Epithelial cell of esophagus (primary cell): ENCODE results near the gene SHISA4.
A peak's percentile ranks its signal among the peaks of the same experiment; 100 is the strongest.
"Not testable (repeated sequence)": the region's sequence is repeated elsewhere in the genome, so short reads cannot be mapped to it uniquely, and the experiment has no call there.

Source experiments
- DNase-seq: peaks from one replicate; pipeline ENCODE4 v3.0.0; 2010; ENCODE audit warnings: low read depth
- H3K4me3 ChIP-seq: 2 replicates; pipeline ENCODE4 v1.5.1; 2011; ENCODE audit warnings: mild to moderate bottlenecking, low read length, control low read depth
- TF ChIP-seq, protein P1 (sequence below): IDR thresholded peaks from 2 replicates; pipeline ENCODE4 v1.5.1; 2011; ENCODE audit warnings: low read depth, mild to moderate bottlenecking, low read length, control low read depth, inconsistent platforms; ENCODE audit not compliant: insufficient read depth; ENCODE audit errors: missing control alignments

Gene SHISA4

DNA sequence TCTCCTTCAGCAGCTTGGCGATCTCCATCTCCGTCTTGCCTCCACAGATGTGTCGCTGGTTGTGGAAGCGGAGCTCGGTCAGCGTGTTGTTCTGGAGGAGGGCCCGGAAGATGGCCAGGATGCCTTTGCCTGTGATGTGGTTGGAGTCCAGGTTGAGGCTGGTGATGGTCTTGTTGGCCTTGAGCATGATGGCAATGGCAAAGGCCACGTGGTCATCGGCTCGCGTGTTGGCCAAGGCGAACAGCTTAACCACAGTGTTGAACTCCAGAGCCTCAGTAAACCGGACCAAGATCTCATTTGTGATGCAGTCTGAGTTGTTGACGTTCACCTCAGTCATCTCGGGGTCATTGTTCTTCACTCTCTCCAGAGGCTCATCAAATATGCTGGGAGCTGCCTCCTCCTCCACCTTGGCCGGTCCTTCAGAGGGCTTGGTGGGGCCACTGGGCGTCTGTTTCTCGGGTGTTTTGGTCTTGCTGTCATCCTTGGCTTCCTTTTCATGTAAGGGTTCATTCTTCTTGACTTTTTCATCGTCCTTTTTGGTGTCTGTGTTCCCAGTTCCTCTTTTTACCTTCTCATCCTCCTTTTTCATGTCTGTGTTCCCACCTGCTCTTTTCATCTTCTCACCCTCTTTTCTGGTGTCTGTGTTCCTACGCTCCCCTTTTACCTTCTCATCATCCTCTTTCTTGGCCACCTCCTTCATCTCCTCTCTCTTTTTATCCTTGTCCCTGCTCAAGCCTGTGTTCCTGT is 11.2 kb downstream of the SHISA4 start:
- DNase-seq = no peak
- TF ChIP-seq, protein P1, sequence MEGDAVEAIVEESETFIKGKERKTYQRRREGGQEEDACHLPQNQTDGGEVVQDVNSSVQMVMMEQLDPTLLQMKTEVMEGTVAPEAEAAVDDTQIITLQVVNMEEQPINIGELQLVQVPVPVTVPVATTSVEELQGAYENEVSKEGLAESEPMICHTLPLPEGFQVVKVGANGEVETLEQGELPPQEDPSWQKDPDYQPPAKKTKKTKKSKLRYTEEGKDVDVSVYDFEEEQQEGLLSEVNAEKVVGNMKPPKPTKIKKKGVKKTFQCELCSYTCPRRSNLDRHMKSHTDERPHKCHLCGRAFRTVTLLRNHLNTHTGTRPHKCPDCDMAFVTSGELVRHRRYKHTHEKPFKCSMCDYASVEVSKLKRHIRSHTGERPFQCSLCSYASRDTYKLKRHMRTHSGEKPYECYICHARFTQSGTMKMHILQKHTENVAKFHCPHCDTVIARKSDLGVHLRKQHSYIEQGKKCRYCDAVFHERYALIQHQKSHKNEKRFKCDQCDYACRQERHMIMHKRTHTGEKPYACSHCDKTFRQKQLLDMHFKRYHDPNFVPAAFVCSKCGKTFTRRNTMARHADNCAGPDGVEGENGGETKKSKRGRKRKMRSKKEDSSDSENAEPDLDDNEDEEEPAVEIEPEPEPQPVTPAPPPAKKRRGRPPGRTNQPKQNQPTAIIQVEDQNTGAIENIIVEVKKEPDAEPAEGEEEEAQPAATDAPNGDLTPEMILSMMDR = no peak
- H3K4me3 ChIP-seq = no peak overlapping the region

DNA sequence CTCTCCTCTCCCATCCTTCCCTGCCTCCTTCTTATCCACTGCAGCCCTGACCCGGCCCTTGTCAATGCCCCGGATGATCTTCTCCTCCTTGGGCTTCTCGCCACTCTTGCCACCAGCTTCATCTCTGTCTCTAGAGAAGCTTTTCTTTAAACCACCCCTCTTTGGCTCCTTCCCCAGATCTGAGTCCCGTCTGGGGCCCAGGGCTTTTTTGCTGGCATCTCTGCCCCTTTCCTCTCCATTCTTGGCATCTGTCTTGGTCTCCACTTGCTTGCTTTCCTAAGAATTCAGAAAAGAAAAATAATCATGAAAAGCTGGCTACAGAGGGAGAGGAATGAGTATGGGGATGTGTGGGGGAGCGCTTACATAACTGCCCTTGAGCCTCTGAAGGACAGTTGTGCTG is 11.8 kb downstream of the SHISA4 start:
- no peak for DNase-seq
- H3K4me3 ChIP-seq = no peak overlapping the region
- TF ChIP-seq, protein P1 = no peak

DNA sequence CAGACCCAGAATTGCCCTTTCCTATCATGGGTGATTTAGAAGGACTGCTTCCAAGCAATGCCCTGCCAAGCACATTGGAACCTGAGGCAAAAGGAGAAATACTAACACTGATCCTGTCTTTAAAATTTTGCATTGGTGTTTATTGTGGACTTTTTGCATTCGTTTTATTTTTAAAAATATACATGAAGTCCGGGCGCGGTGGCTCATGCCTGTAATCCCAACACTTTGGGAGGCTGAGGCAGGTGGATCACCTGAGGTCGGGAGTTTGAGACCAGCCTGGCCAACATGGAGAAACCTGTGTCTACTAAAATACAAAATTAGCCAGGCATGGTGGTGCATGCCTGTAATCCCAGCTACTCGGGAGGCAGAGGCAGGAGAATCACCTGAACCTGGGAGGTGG is 12.3 kb downstream of the SHISA4 start:
- not testable (repeated sequence) for H3K4me3 ChIP-seq, DNase-seq

- TF ChIP-seq, protein P1 = no peak
Measured at GRCh38 chr1:201902198-201902597, 13.5 kb downstream of the SHISA4 start.

DNA sequence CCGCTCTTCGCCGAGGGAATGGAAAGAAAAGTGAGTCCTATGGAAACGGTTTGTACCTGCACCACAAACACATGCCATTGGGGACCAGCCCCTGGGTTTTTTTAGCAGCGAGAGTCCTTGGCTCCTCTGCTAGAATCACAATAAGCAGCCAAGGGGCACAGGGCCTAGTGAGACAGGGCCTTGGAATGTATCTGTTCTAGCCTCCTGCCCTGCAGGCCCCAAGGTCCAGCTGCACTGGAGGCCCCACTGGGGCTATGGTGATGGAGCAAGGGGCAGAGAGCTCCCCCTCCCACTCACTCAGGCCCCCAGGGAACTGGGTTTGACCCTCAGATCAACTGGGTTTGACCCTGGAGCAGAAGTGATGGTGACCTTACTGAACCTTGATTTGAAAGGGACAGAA is 14.4 kb downstream of the SHISA4 start:
- no peak for DNase-seq
- TF ChIP-seq, protein P1 = no peak
- H3K4me3 ChIP-seq = no peak overlapping the region

More at GRCh38 chr1:201902198-201902597, 13.5 kb downstream of the SHISA4 start:
- no peak for DNase-seq
- no peak overlapping the region for H3K4me3 ChIP-seq

GRCh38 chr1:201904579-201904978 is 15.9 kb downstream of the SHISA4 start:
- DNase-seq = peak; percentile 86
- TF ChIP-seq, protein P1 = no peak
- H3K4me3 ChIP-seq = no peak overlapping the region

GRCh38 chr1:201905234-201905890 is 16.7 kb downstream of the SHISA4 start:
- TF ChIP-seq, protein P1 = no peak

More at GRCh38 chr1:201905234-201905890, 16.7 kb downstream of the SHISA4 start:
- H3K4me3 ChIP-seq = no peak overlapping the region
- no peak for DNase-seq
